Transverse colon (tissue), 4 donors: ENCODE data around the gene GON4L. TPM values are rescaled to one million over a fixed set of nuclear protein-coding genes. Genes with fewer than 3 reads are reported as not detected.
"Not testable (repeated sequence)": the region's sequence is repeated elsewhere in the genome, so short reads cannot be mapped to it uniquely, and the experiment has no call there.

Experiments
- DNase-seq: peaks from one replicate; pipeline ENCODE4 v3.0.0-alpha.2; 2019
- H3K27ac ChIP-seq, 4 donors: fragments of 200-600 bp; sonication (generic); 2 replicates each; pipeline ENCODE4 v1.5.1; 2016 to 2018; ENCODE audit warnings: inconsistent platforms in 4 of 4
- H3K27me3 ChIP-seq: fragments of 200-600 bp; sonication (generic); 2 replicates; pipeline ENCODE4 v1.5.1; 2017; ENCODE audit warnings: inconsistent platforms
- H3K36me3 ChIP-seq, 4 donors: fragments of 200-600 bp; sonication (generic); 2 replicates each; pipeline ENCODE4 v1.5.1; 2017 to 2019; ENCODE audit warnings: inconsistent platforms in 4 of 4
- H3K4me1 ChIP-seq, 4 donors: fragments of 200-600 bp; sonication (generic); 2 replicates each; pipeline ENCODE4 v1.5.1; 2017 to 2020; ENCODE audit warnings: inconsistent platforms in 4 of 4
- H3K4me3 ChIP-seq, 4 donors: fragments of 200-600 bp; sonication (generic); 1 replicate in 1 of 4; 2 replicates in 3 of 4; pipeline versions ENCODE4 v1.5.1 to v1.6.1; 2017 to 2019; ENCODE audit warnings: inconsistent platforms in 4 of 4
- H3K9me3 ChIP-seq, 2 donors: fragments of 200-600 bp; sonication (generic); 2 replicates each; pipeline ENCODE4 v1.5.1; 2017 to 2019; ENCODE audit warnings: inconsistent platforms in 2 of 2
- CTCF ChIP-seq, 5 experiments: fragments of 200-600 bp in 3 of 5; fragments of 450-650 bp in 2 of 5; sonication (generic) in 3 of 5; IDR thresholded peaks; 1 replicate in 2 of 5; 2 replicates in 3 of 5; pipeline ENCODE4 v1.5.1; 2016 to 2017; ENCODE audit warnings: antibody characterized with exemption in 5 of 5, inconsistent platforms in 3 of 5, mild to moderate bottlenecking in 2 of 5, moderate library complexity in 1 of 5
- EP300 ChIP-seq: sonication (generic); formaldehyde crosslinking; IDR thresholded peaks from one replicate; pipeline ENCODE4 v1.6.1; 2017; ENCODE audit warnings: antibody characterized with exemption, low read depth
- POLR2A ChIP-seq: fragments of 450-650 bp; IDR thresholded peaks from one replicate; pipeline ENCODE4 v1.6.1; 2016; ENCODE audit warnings: antibody characterized with exemption, mild to moderate bottlenecking, moderate library complexity
- POLR2AphosphoS5 ChIP-seq, 3 donors: sonication (generic); formaldehyde crosslinking; IDR thresholded peaks; one replicate each; pipeline ENCODE4 v1.6.1; 2016; ENCODE audit warnings: antibody characterized with exemption in 3 of 3
- WGBS, 2 donors: methylation state at CpG; one replicate each; pipeline ENCODE4 v1.1.5; 2018; ENCODE audit warnings: low coverage in 1 of 2; 5-methylcytosine and 5-hydroxymethylcytosine counted together
- in situ Hi-C, 4 donors: fragments of 200-750 bp; cut with MboI; loops; one replicate each; pipeline versions ENCODE4 v1.15.0 to v1.15.1; 2017; ENCODE audit warnings: low sequenced_read_pairs in 3 of 4, low pct_ligation_motif_present in 1 of 4, low pct_unique_long_range_greater_than_20kb in 1 of 4
- intact Hi-C: fragments of 100-400 bp; cut with DNase I; formaldehyde crosslinking; loops from one replicate; pipeline ENCODE4 v1.15.1; 2023; ENCODE audit warnings: low total_unique reads
- total RNA-seq, 4 donors: library from RNA; depleted of rRNA; stranded (reverse); fragments of >200 nt; gene quantifications; one replicate each; pipeline ENCODE4 v1.1.0, GENCODE V29; 2016

GON4L gene
- total RNA-seq, 4 donors from 2014 or later: 36.3 to 75.6 (median 45.6) TPM

- WGBS, 2 donors: 91 to 100% methylated on average over 1 to 11 of the region's 11 CpGs
- Histone ChIP-seq H3K27ac (no peak overlapping the region), H3K27me3 (no peaks in the 10 kb centered on the region), H3K36me3 (peaks cover 0 to 60% (median 26%) of the 10 kb centered on the region in 4 donors), H3K4me3 (no peak overlapping the region), H3K4me1 (no peaks in the 10 kb centered on the region), H3K9me3 (no peaks in the 10 kb centered on the region)
- no peak for DNase-seq
- intact Hi-C loops (no loop called here), in situ Hi-C loops (no loop called here)
- TF ChIP-seq POLR2A: no peak
- no peak for TF ChIP-seq POLR2AphosphoS5 (IDR thresholded peaks at IDR 0.05)
- TF ChIP-seq CTCF (IDR thresholded peaks at IDR 0.05): no peak
- no peak for TF ChIP-seq EP300
These were observed 95.1 kb downstream of the GON4L start for GRCh38 chr1:155761736-155762405.

DNA sequence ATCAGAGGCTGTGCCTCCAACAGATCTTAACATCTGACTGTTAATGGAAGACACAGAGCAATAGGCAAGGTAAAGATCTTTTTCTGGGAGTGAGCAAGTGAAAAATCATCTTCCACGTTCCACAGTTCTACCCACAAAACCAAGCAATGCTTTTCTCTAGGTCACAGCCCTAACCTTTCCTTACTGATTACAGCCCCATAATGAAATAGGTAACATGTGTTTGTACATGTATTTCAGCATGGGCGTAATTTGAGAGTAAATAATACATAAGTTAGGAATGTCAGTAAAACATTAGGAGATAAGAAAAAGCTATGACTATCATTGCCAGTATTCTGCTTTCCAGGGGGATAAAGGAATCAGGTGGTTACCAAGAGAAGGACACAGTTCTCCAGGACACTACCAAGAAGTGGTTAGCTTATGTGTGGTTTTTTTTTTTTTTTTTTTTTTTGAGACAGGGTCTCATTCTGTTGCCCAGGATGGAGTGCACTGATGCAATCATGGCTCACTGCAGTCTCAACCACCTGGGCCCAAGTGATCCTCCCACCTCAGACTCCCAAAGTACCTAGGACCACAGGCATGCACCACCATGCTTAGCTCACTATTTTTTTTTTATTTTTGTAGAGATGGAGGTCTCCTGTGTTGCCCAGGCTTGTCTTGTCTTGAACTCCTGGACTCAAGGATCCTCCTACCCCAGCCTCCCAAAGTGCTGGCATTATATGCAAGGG is 96.1 kb downstream of the GON4L start:
- intact Hi-C loops: no loop called here
- Histone ChIP-seq H3K4me3 (no peak overlapping the region), H3K27ac (no peak overlapping the region), H3K27me3 (no peaks in the 10 kb centered on the region), H3K36me3 (peaks cover 0 to 64% (median 29%) of the 10 kb centered on the region in 4 donors), H3K4me1 (no peaks in the 10 kb centered on the region), H3K9me3 (no peaks in the 10 kb centered on the region)
- 88 to 94% methylated on average over 2 of the region's 2 CpGs for WGBS, 2 donors
- in situ Hi-C loops: no loop called here
- TF ChIP-seq POLR2A (no peak), POLR2AphosphoS5 (IDR thresholded peaks at IDR 0.05) (no peak), EP300 (no peak), CTCF (IDR thresholded peaks at IDR 0.05) (no peak)
- no peak for DNase-seq

DNA sequence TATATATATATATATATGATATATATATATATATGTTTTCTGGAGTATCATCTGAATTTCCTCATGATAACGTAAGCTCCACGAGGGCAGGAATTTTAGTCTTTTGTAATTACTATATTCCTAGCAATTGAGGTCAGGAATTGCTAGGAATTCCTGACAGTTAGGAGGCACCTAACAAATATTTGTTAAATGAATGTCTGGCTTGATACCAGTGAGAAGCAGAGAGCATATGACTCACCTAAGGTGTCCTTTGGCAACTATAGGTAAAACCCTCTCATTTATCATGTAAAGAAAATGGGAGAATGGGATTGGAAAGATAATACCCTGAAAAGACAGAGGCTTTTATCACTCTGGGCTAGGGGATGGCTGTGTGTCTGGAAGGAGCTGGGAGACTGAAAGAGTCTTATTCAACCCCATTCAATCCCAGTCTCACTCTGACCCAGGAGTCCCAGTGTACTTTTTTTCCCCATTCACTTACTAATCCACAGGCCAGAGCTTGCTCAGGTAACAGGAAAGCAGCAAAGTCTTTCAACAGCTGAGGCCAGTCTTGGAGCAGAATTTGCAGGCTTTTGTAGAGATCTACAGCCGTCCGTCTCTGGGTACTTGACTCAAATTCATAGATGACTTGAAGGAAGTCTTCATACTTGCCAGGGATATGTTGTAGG is 96.9 kb downstream of the GON4L start:
- Histone ChIP-seq H3K27me3 (no peaks in the 10 kb centered on the region), H3K4me1 (no peaks in the 10 kb centered on the region), H3K4me3 (no peak overlapping the region), H3K9me3 (no peaks in the 10 kb centered on the region), H3K27ac (no peak overlapping the region), H3K36me3 (peaks cover 0 to 68% (median 27%) of the 10 kb centered on the region in 4 donors)
- in situ Hi-C loops: no loop called here
- no peak for DNase-seq
- intact Hi-C loops: no loop called here
- WGBS, 2 donors: 96 to 100% methylated on average over 2 to 4 of the region's 4 CpGs
- TF ChIP-seq POLR2AphosphoS5 (IDR thresholded peaks at IDR 0.05) (no peak), CTCF (IDR thresholded peaks at IDR 0.05) (no peak), EP300 (no peak), POLR2A (no peak)

GRCh38 chr1:155759017-155759416 is 98.0 kb downstream of the GON4L start:
- intact Hi-C loops, DNase-seq, H3K27ac ChIP-seq, H3K9me3 ChIP-seq, H3K4me3 ChIP-seq, H3K4me1 ChIP-seq, H3K27me3 ChIP-seq, in situ Hi-C loops: not testable (repeated sequence)
- WGBS, 2 donors: 96% methylated on average over 3 of the region's 3 CpGs; no CpG with 5 or more reads in 1 of the 2 donors
- peaks cover 0 to 65% (median 25%) of the 10 kb centered on the region in 4 donors for H3K36me3 ChIP-seq

DNA sequence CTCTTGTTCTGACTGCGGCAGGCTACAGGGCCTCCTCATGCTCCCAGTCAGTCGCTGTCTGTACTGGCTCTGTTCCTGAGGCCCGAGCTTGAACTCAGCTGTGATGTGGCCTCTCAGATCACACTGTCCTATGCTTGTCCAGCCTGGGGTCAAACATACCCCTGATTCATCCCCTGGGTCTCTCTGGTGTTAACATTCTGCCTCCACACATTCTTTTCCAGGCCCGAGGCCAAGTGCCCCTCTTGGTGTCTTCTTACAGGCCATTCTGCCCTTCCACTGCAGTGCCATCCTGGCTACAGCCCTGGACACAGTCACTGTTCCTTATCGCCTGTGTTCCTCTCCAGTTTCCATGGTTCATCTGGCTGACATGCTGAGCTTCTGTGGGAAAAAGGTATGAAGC is 108.9 kb downstream of the GON4L start:
- in situ Hi-C loops: not testable (repeated sequence)
- H3K36me3 ChIP-seq: peaks cover 0 to 19% (median 5%) of the 10 kb centered on the region in 4 donors

GRCh38 chr1:155747586-155747985 is 109.4 kb downstream of the GON4L start:
- 93 to 96% methylated on average over 3 to 12 of the region's 12 CpGs for WGBS, 2 donors
- H3K27ac ChIP-seq, H3K4me1 ChIP-seq, DNase-seq, H3K27me3 ChIP-seq, H3K9me3 ChIP-seq, H3K4me3 ChIP-seq, intact Hi-C loops, in situ Hi-C loops: not testable (repeated sequence)
- H3K36me3 ChIP-seq: peaks cover 0 to 14% (median 3%) of the 10 kb centered on the region in 4 donors

More for the DNA sequence above, 108.9 kb downstream of the GON4L start:
- WGBS, 2 donors: 85% methylated on average over 5 of the region's 5 CpGs; no CpG with 5 or more reads in 1 of the 2 donors
- H3K27me3 ChIP-seq, H3K4me1 ChIP-seq, H3K9me3 ChIP-seq, DNase-seq, intact Hi-C loops, H3K27ac ChIP-seq, H3K4me3 ChIP-seq: not testable (repeated sequence)
